Stomach (tissue), 9 donors: Measurements from ENCODE around the gene NUP35. TPM values are rescaled to one million over a fixed set of nuclear protein-coding genes. Genes with fewer than 3 reads are reported as not detected.

Experiments used
- DNase-seq, 2 donors: peaks; one replicate each; pipeline versions ENCODE4 v3.0.0 to v3.0.0-alpha.2; 2013 to 2019
- H3K27ac ChIP-seq, 5 donors: fragments of 200-600 bp in 4 of 5; sonication (generic) in 4 of 5; one replicate each; pipeline ENCODE4 v1.5.1; 2013 to 2019; ENCODE audit warnings: mild to moderate bottlenecking in 1 of 5, moderate library complexity in 1 of 5
- H3K27me3 ChIP-seq, 3 donors: fragments of 200-600 bp; sonication (generic); one replicate each; pipeline ENCODE4 v1.5.1; 2017 to 2019; ENCODE audit warnings: mixed run types in 1 of 3
- H3K36me3 ChIP-seq, 4 donors: fragments of 200-600 bp; sonication (generic); 1 replicate in 3 of 4; 2 replicates in 1 of 4; pipeline ENCODE4 v1.5.1; 2016 to 2019
- H3K4me1 ChIP-seq, 4 donors: fragments of 200-600 bp; sonication (generic); one replicate each; pipeline ENCODE4 v1.5.1; 2016 to 2019
- H3K4me3 ChIP-seq, 4 donors: fragments of 200-600 bp; sonication (generic) in 3 of 4; one replicate each; pipeline ENCODE4 v1.5.1; 2016 to 2019; ENCODE audit warnings: mild to moderate bottlenecking in 1 of 4
- H3K9me3 ChIP-seq, 4 donors: fragments of 200-600 bp; sonication (generic); one replicate each; pipeline ENCODE4 v1.5.1; 2016 to 2019
- EP300 ChIP-seq: sonication (generic); formaldehyde crosslinking; IDR thresholded peaks from one replicate; pipeline ENCODE4 v1.6.1; 2017; ENCODE audit warnings: antibody characterized with exemption
- POLR2A ChIP-seq, 4 donors: fragments of 450-650 bp; IDR thresholded peaks; one replicate each; pipeline ENCODE4 v1.6.1; 2016; ENCODE audit warnings: antibody characterized with exemption in 4 of 4, control low read depth in 2 of 4, mild to moderate bottlenecking in 1 of 4, moderate library complexity in 1 of 4
- POLR2AphosphoS5 ChIP-seq, 3 donors: sonication (generic); formaldehyde crosslinking; IDR thresholded peaks; one replicate each; pipeline ENCODE4 v1.6.1; 2016; ENCODE audit warnings: antibody characterized with exemption in 3 of 3
- WGBS, 5 donors: extraction: QIAGEN DNeasy Blood & Tissue Kit in 3 of 5; methylation state at CpG; one replicate each; pipeline versions ENCODE4 v1.1.5 to v1.1.7; 2013 to 2018; 5-methylcytosine and 5-hydroxymethylcytosine counted together
- intact Hi-C: fragments of 100-400 bp; cut with DNase I; formaldehyde crosslinking; loops from one replicate; pipeline ENCODE4 v1.15.1; 2023; ENCODE audit warnings: low total_unique reads
- polyA plus RNA-seq, 3 donors: library from polyadenylated mRNA; stranded (reverse); fragments of 200-250 nt; gene quantifications; one replicate each; pipeline ENCODE4 v1.2.3, GENCODE V29; 2013
- total RNA-seq, 5 donors: library from RNA; depleted of rRNA; stranded (reverse); fragments of >200 nt; gene quantifications; one replicate each; pipeline versions ENCODE4 v1.1.0 to v1.2.3, GENCODE V29; 2014 to 2016
- donor health status: healthy with polysubstance abuse.
- donor health status: Bipolar disorder and iron deficiency.
- donor health status: healthy.

NUP35 gene
- total and polyA plus RNA-seq, 8 donors = 1.4 to 59.5 (median 18.0) TPM

GRCh38 chr2:183209395-183210028 lies 85.3 kb downstream of the NUP35 start:
- peaks cover 0 to 13% (median 3%) of the 10 kb centered on the region in 4 donors for H3K9me3 ChIP-seq
- TF ChIP-seq POLR2AphosphoS5 (IDR thresholded peaks at IDR 0.05) (no peak), EP300 (no peak), POLR2A (IDR thresholded peaks at IDR 0.05) (no peak)
- H3K36me3 ChIP-seq = peaks cover 0 to 8% (median 0%) of the 10 kb centered on the region in 4 donors
- intact Hi-C loops = no loop called here
- no peak overlapping the region for H3K4me3 ChIP-seq
- DNase-seq = no peak
- H3K27ac ChIP-seq = no peak overlapping the region
- no peaks in the 10 kb centered on the region for H3K4me1 ChIP-seq
- H3K27me3 ChIP-seq = no peaks in the 10 kb centered on the region
- WGBS, 5 donors = 93 to 100% (median 97%) methylated on average over 1 of the region's 1 CpG

Other genes with a start within 250 kb of the NUP35 start
- gene NCKAP1, start 86.0 kb upstream of the NUP35 start, total RNA-seq = 100 to 1,000 TPM in 3 of 5 donors, 10 to 100 TPM in 2; 13.0 to 262 (median 100) TPM
- 10 to 100 TPM; 41.5 to 43.7 (median 43.7) TPM for gene NCKAP1, start 86.0 kb upstream of the NUP35 start, polyA plus RNA-seq
- gene DUSP19, start 45.7 kb upstream of the NUP35 start, total RNA-seq = 10 to 100 TPM in 1 of 5 donors, 1 to 10 TPM in 3, not detected in 1; 3.5 to 19.6 (median 4.9) TPM
- gene DUSP19, start 45.7 kb upstream of the NUP35 start, polyA plus RNA-seq = 1 to 10 TPM; 1.1 to 4.3 (median 1.7) TPM